ENCODE data around the gene LZTS3. TPM values are rescaled to one million over a fixed set of nuclear protein-coding genes. Genes with fewer than 3 reads are reported as not detected.

Gene LZTS3
- total and polyA plus RNA-seq, 2 of the 13 experiments (the other 11 are each of a cell fraction or from before 2014, with no cell fraction given): 10.1 to 31.3 TPM

DNA sequence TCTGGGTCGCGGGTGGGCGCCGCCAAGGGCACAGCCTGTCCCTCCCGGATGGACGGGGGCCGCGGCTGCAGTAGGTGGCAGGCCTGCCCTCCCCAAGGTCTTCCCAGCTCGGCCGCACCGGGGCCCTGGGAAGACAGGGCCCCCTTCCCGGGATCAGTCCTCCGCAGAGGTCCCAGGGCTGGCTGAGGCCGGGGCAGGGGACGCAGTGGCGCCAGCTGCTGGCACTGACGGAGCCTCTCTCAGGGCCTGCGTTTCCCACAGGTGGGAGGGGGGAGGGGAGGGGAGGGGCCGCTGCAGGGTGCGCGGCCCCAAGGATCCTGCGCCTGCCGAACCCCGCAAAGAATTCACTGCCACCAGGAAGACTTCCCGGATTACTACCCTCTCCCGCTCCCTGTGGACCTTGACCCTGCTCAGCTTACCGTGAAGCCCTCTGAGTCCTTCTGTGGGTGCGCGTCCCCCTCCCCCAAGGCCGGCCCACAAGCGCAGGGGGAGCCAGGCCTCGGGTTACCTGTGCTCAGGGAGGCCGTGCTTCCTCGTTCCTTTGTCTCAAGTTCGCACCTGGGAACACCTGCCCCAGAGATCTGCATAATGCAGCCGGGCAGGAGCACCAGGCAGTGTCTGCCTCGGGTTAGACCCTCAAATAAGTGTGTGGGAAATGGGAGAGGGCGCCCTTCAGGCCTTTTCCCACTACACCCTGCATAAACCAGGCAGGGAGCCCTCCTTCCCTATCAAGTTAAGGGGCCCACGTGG, 5.1 kb downstream of the LZTS3 start (continued):
- TF ChIP-seq, protein P1, sequence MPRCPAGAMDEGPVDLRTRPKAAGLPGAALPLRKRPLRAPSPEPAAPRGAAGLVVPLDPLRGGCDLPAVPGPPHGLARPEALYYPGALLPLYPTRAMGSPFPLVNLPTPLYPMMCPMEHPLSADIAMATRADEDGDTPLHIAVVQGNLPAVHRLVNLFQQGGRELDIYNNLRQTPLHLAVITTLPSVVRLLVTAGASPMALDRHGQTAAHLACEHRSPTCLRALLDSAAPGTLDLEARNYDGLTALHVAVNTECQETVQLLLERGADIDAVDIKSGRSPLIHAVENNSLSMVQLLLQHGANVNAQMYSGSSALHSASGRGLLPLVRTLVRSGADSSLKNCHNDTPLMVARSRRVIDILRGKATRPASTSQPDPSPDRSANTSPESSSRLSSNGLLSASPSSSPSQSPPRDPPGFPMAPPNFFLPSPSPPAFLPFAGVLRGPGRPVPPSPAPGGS (CRISPR knock-in tag; IDR thresholded peaks at IDR 0.05): peak; percentile 43; the same call in 1 of the 2 replicates
- TF ChIP-seq KLF6 (CRISPR knock-in tag; IDR thresholded peaks at IDR 0.05) (0 out of 2 replicates have a peak, but pooled peaks have one; percentile 53), ZFP36 (IDR thresholded peaks at IDR 0.05; ENCODE audit: borderline replicate concordance, low read depth, low read length, partially characterized antibody) (peak; percentile 99), THAP11 (CRISPR knock-in tag; IDR thresholded peaks at IDR 0.05) (peak; percentile 69), ARNTL (CRISPR knock-in tag; IDR thresholded peaks at IDR 0.05) (no peak), DZIP1 (CRISPR knock-in tag; IDR thresholded peaks at IDR 0.05) (0 out of 2 replicates have a peak, but pooled peaks have one; percentile 78), AKAP8 (CRISPR knock-in tag; IDR thresholded peaks at IDR 0.05) (peak; percentile 92), ZBTB42 (CRISPR knock-in tag; IDR thresholded peaks at IDR 0.05) (no peak; the same call in 1 of the 2 replicates), ZBED4 (CRISPR knock-in tag; IDR thresholded peaks at IDR 0.05; ENCODE audit: borderline replicate concordance) (peak; percentile 64; the same call in 1 of the 2 replicates), TCF7 (IDR thresholded peaks at IDR 0.05; ENCODE audit: low read depth) (no peak), NONO (IDR thresholded peaks at IDR 0.05) (no peak), NONO (CRISPR knock-in tag; conservative IDR thresholded peaks at IDR 0.05) (peak; percentile 76), ZNF326 (CRISPR knock-in tag; IDR thresholded peaks at IDR 0.05; ENCODE audit: borderline replicate concordance) (no peak), SP5 (CRISPR knock-in tag; IDR thresholded peaks at IDR 0.05; ENCODE audit: borderline replicate concordance, low read depth) (peak; percentile 23; the same call in 1 of the 2 replicates)
- TF ChIP-seq, protein P2, sequence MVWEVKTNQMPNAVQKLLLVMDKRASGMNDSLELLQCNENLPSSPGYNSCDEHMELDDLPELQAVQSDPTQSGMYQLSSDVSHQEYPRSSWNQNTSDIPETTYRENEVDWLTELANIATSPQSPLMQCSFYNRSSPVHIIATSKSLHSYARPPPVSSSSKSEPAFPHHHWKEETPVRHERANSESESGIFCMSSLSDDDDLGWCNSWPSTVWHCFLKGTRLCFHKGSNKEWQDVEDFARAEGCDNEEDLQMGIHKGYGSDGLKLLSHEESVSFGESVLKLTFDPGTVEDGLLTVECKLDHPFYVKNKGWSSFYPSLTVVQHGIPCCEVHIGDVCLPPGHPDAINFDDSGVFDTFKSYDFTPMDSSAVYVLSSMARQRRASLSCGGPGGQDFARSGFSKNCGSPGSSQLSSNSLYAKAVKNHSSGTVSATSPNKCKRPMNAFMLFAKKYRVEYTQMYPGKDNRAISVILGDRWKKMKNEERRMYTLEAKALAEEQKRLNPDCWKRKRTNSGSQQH (CRISPR knock-in tag; IDR thresholded peaks at IDR 0.05; ENCODE audit: low read depth): no peak
- TF ChIP-seq, protein P3, sequence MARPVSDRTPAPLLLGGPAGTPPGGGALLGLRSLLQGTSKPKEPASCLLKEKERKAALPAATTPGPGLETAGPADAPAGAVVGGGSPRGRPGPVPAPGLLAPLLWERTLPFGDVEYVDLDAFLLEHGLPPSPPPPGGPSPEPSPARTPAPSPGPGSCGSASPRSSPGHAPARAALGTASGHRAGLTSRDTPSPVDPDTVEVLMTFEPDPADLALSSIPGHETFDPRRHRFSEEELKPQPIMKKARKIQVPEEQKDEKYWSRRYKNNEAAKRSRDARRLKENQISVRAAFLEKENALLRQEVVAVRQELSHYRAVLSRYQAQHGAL (CRISPR knock-in tag; IDR thresholded peaks at IDR 0.05; ENCODE audit: not compliant biosample characterization): no peak
- TF ChIP-seq, protein P4, sequence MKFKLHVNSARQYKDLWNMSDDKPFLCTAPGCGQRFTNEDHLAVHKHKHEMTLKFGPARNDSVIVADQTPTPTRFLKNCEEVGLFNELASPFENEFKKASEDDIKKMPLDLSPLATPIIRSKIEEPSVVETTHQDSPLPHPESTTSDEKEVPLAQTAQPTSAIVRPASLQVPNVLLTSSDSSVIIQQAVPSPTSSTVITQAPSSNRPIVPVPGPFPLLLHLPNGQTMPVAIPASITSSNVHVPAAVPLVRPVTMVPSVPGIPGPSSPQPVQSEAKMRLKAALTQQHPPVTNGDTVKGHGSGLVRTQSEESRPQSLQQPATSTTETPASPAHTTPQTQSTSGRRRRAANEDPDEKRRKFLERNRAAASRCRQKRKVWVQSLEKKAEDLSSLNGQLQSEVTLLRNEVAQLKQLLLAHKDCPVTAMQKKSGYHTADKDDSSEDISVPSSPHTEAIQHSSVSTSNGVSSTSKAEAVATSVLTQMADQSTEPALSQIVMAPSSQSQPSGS (CRISPR knock-in tag; IDR thresholded peaks at IDR 0.05): peak; percentile 70; the same call in 1 of the 2 replicates
